Thoracic aorta (tissue), 2 donors: Measurements from ENCODE around the gene GPR132. TPM values are rescaled to one million over a fixed set of nuclear protein-coding genes. Genes with fewer than 3 reads are reported as not detected.

Source experiments
- ATAC-seq: fragments of 150-250 bp; one replicate; pipeline ENCODE4 v1.8.0; 2017; ENCODE audit warnings: low read depth; ENCODE audit not compliant: insufficient number of reproducible peaks, low FRiP score
- DNase-seq: peaks from one replicate; pipeline ENCODE4 v3.0.0-alpha.2; 2020; ENCODE audit warnings: low spot score
- H3K27ac ChIP-seq, 2 donors: fragments of 200-600 bp; sonication (generic); 1 replicate in 1 of 2; 2 replicates in 1 of 2; pipeline ENCODE4 v1.5.1; 2016; ENCODE audit warnings: mild to moderate bottlenecking in 2 of 2, moderate library complexity in 2 of 2
- H3K27me3 ChIP-seq: fragments of 200-600 bp; sonication (generic); replicated peaks from 2 replicates; pipeline ENCODE4 v1.6.0; 2016; ENCODE audit warnings: mild to moderate bottlenecking; ENCODE audit not compliant: insufficient read depth
- H3K36me3 ChIP-seq: fragments of 200-600 bp; sonication (generic); one replicate; pipeline ENCODE4 v1.5.1; 2016
- H3K4me1 ChIP-seq, 2 donors: fragments of 200-600 bp; sonication (generic); 1 replicate in 1 of 2; 2 replicates in 1 of 2; pipeline versions ENCODE4 v1.5.1 to v1.6.0; 2016; ENCODE audit warnings: low read depth in 2 of 2, mild to moderate bottlenecking in 1 of 2; ENCODE audit not compliant: control insufficient read depth in 1 of 2
- H3K4me3 ChIP-seq: fragments of 200-600 bp; sonication (generic); 2 replicates; pipeline ENCODE4 v1.5.1; 2016; ENCODE audit warnings: mild to moderate bottlenecking
- H3K9me3 ChIP-seq: fragments of 200-600 bp; sonication (generic); 2 replicates; pipeline ENCODE4 v1.5.1; 2016
- total RNA-seq, 2 donors: library from RNA; depleted of rRNA; stranded (reverse); fragments of >200 nt; gene quantifications; one replicate each; pipeline versions ENCODE4 v1.1.0 to v1.2.3, GENCODE V29; 2016
- TF ChIP-seq, protein P1 (sequence below): fragments of 200-600 bp; sonication (generic); IDR thresholded peaks from one replicate; pipeline ENCODE4 v1.5.1; 2019; ENCODE audit warnings: antibody characterized with exemption

GPR132 gene
- total RNA-seq, 2 donors from 2014 or later, result 2.3 to 18.6 TPM

GRCh38 chr14:105053996-105054395 lies 11.2 kb downstream of the GPR132 start:
- H3K36me3 ChIP-seq, result no peaks in the 10 kb centered on the region
- no peaks in the 10 kb centered on the region for H3K27me3 ChIP-seq
- TF ChIP-seq, protein P1, sequence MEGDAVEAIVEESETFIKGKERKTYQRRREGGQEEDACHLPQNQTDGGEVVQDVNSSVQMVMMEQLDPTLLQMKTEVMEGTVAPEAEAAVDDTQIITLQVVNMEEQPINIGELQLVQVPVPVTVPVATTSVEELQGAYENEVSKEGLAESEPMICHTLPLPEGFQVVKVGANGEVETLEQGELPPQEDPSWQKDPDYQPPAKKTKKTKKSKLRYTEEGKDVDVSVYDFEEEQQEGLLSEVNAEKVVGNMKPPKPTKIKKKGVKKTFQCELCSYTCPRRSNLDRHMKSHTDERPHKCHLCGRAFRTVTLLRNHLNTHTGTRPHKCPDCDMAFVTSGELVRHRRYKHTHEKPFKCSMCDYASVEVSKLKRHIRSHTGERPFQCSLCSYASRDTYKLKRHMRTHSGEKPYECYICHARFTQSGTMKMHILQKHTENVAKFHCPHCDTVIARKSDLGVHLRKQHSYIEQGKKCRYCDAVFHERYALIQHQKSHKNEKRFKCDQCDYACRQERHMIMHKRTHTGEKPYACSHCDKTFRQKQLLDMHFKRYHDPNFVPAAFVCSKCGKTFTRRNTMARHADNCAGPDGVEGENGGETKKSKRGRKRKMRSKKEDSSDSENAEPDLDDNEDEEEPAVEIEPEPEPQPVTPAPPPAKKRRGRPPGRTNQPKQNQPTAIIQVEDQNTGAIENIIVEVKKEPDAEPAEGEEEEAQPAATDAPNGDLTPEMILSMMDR, result no peak
- no peak for ATAC-seq
- H3K4me3 ChIP-seq, result no peak overlapping the region
- H3K27ac ChIP-seq, result no peak overlapping the region
- no peaks in the 10 kb centered on the region for H3K4me1 ChIP-seq
- DNase-seq, result no peak
- H3K9me3 ChIP-seq, result no peaks in the 10 kb centered on the region

DNA sequence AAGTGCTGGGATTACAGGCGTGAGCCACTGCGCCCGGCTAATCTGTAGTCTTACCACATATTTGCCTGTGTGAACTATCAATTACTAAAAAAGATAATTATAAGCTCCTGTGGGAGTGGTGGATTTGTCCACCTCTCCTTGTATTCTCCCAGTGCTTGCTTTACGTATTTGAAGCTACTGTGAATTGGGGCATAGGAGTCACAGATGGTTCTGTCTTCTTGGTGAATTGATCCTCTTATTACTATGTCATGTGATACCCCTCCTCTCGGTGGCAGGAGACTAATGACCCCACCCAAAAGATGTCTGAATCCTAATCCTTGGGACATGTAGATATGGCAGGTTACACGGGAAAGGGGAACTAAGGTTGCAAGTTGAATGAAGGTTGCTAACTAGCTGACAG lies 11.8 kb downstream of the GPR132 start:
- TF ChIP-seq, protein P1, result no peak
- H3K4me3 ChIP-seq, result no peak overlapping the region
- H3K27me3 ChIP-seq, result no peaks in the 10 kb centered on the region
- H3K9me3 ChIP-seq, result no peaks in the 10 kb centered on the region
- ATAC-seq, result no peak
- no peaks in the 10 kb centered on the region for H3K36me3 ChIP-seq
- no peak overlapping the region for H3K27ac ChIP-seq
- H3K4me1 ChIP-seq, result no peaks in the 10 kb centered on the region
- DNase-seq, result no peak

- Histone ChIP-seq H3K9me3 (no peaks in the 10 kb centered on the region), H3K4me1 (no peaks in the 10 kb centered on the region), H3K27ac (no peak overlapping the region), H3K4me3 (no peak overlapping the region), H3K27me3 (no peaks in the 10 kb centered on the region), H3K36me3 (no peaks in the 10 kb centered on the region)
- DNase-seq, result no peak
- TF ChIP-seq, protein P1, result no peak
- ATAC-seq, result no peak
These were observed 13.1 kb downstream of the GPR132 start for GRCh38 chr14:105052110-105052458.

DNA sequence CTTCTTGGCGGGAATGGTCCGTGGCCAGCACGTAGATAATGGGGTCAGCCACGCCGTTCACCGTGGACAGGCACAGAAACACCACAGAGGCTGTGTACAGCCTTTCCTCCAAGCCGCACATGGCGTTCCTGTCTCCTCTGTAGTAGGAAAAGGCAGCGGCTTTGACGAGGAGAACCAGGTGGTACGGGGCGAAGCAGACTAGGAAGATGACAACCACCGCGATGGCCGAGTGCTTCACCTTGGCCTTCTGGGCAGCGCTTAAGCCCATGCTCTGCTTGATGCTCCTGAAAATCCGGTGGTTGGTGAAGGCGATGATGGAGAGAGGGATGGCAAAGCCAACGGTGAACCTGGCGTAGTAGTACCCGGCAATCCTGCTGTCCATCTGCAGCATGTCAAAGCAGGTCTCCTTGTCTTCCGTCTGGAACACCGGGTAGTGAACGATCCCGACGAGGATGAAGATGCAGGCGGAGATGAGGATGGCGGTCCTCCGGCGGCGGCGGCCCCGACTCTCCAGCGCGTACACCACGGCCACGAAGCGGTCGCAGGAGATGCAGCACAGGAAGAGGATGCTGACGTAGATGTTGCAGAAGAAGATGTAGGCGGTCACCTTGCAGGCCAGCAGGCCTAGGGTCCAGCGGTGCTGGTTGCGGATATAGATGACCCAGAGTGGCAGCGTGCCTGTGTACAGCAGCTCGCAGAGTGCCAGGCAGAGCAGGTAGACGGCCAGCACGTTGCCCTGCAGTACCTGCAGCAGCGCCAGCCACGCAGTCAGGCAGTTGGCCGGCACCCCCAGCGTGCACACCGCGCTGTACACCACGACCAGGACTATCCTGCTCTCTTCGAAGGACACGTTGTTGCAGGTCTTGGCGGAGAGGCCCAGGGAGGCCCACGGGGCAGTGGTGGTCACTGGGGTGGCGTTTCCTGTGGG lies 13.8 kb downstream of the GPR132 start:
- TF ChIP-seq, protein P1, result no peak
- no peak for ATAC-seq
- Histone ChIP-seq H3K9me3 (no peaks in the 10 kb centered on the region), H3K36me3 (no peaks in the 10 kb centered on the region), H3K27ac (no peak overlapping the region), H3K27me3 (no peaks in the 10 kb centered on the region), H3K4me1 (no peaks in the 10 kb centered on the region), H3K4me3 (no peak overlapping the region)
- no peak for DNase-seq

GRCh38 chr14:105050551-105050897 lies 14.7 kb downstream of the GPR132 start:
- no peak overlapping the region for H3K4me3 ChIP-seq
- no peaks in the 10 kb centered on the region for H3K4me1 ChIP-seq
- no peaks in the 10 kb centered on the region for H3K27me3 ChIP-seq
- TF ChIP-seq, protein P1, result no peak
- H3K27ac ChIP-seq, result no peak overlapping the region
- no peaks in the 10 kb centered on the region for H3K9me3 ChIP-seq
- H3K36me3 ChIP-seq, result no peaks in the 10 kb centered on the region
- ATAC-seq, result no peak
- DNase-seq, result no peak
